CD4-positive, alpha-beta T cell treated with Interleukin-12 subunit alpha and Interleukin-12 subunit beta, for 1 hour (primary cell): Measurements from ENCODE around the gene CPNE5.

Experiments used
- DNase-seq: peaks from one replicate; pipeline ENCODE4 v3.0.0-alpha.2; 2020

Gene CPNE5

DNA sequence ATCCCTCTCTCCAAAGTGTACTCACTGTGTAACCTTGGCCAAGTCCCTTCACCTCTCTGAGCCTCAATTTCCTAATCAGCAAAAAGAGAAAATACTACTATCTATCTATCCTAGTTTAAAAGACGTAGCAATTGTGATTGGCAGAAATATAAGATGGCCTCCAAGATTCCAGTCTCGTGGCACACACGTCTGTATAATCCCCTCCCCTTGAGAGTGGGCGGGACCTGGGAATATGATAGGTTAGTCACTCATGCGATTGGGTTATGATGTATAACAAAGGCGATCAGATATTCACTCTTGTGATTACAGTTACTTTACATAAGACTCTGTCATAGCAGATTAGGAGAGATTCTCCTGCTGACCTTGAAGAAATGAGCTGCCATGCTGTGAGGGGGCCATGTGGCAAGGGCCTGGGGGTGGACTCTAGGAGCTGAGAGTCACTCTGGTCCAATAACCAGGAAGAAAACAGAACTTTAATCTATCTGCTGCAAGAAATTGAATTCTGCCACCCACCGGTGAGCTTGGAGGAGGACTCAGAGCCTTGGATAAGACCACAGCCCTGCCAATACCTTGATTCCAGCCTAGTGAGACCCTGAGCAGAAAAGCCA, 6.0 kb downstream of the CPNE5 start:
- DNase-seq, result no peak

- DNase-seq, result no peak
Measured at GRCh38 chr6:36832313-36832712, 6.9 kb downstream of the CPNE5 start.

DNA sequence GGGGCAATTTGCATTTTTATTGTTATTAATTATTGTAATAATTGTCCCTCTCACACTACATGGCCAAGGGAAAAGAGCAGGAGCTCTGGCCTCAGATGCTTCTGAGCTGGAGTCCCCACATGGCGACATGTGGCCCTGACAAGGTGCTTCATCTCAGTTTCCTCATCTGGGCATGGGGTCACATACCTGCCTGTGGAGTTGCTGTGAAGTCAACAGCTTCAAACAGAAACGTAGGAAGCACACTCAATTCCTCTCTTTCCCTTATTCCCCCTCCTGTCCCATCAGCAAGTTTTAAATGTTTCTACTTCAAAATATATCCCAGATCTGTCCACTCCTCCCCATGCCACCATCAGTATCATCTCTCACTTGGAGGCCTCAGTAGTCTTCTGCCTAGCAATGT, 8.7 kb downstream of the CPNE5 start:
- DNase-seq, result no peak

DNA sequence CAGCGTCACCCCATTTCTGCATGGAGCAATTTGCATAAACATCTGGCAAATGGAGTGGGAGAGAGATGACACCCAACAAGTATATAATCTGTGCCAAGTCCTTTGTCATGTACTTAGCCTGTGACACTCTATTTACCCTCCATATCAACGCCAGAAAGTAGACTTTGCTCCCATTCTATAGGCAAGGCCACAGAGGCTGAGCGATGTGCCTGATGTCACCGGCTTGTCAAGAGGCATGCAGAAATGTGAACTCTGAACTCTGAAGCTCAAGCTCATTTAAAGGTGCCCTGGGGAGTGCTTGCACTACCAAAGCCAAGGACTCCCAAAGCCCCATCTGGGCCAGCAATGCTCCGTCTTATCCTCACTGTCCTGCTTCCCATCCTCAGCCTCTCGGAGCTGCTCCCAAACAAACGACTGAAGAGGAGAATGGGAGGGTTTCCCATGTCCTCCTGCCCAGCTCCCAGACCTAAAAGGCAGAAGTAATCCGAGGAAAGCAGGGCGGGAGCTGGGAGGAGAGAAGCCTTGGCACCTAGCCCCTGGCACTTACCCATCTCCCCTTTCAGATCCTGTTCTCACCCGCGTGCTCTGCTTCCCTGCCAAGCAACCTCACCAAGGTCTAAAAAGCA, 9.2 kb downstream of the CPNE5 start:
- no peak for DNase-seq

DNA sequence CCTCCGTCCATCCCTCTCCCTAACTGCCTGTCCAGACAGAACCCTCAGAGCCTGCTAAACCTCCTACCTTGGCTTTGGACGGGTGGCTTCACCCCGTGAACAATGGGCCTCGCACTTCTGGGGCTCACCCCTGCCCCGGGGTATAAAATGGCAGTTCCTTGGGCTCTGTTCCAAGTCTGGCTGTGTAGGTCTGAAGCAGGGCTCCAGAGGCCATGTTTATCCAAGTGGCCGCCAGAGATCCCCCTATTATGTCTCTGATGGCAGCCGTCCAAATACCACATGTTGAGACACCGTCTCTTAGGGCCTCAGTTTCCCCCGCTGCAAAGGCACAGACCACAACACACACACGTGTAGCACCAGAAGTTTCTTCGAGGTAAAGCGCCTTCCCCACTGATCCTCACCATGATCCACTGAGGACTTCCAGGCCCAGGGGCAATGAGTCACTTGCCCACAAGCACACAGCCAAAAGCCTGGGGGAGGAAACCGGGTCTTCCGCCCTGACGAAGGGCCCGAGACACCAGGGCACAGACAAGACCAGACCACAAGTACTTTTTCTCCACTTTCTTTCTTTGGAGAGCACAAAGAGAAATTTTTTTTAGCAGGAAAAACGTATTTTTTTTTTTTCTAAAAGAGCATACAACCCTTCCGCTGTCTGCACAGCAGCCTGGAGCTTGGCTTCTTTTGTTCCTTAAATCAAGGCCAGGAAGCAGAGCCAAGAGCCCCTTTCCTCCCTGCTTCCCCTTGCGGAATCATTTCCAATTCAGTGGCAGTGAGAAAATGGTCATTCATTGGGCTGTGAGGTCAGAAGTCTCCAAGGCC, 11.8 kb downstream of the CPNE5 start:
- no peak for DNase-seq

GRCh38 chr6:36826520-36827227, 12.6 kb downstream of the CPNE5 start:
- DNase-seq, result no peak

DNA sequence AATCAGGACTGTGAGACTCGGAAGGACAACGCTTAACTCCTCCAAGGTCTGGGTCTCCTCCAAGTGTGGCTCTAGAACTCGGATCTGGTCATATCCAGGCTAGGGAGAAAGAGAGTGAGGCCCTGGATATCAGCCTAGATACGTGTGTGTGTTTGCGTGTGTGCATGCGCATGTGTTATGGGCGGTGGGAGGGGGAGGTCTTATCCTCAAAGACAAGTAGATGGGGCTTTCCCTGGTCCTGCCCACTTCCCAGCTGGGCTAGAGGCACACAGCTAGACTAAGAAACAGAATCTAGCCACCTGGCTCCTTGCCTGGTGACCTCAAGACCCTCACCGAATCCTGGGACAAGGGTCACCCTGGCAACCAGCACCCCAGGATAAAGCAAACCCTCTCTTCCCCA, 13.2 kb downstream of the CPNE5 start:
- DNase-seq, result no peak

DNA sequence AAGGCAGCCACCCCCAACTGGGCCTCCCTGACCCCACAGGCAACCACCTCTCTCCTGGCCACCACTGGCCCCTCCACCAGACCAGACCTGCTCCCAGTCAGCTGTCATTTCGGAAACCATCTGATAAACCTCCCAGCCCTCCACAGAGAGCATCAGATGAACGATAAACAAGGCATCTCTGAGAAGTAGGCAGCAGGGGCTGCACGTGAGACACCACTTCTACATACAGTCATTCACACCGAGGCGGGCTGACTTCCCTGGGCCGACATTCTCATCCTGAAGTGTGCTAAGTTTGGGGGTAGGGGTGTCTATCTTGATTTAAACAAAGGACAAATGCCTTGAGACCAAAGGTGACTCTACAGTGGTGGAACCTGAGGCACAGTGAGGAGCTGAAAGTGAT, 13.8 kb downstream of the CPNE5 start:
- DNase-seq, result no peak

DNA sequence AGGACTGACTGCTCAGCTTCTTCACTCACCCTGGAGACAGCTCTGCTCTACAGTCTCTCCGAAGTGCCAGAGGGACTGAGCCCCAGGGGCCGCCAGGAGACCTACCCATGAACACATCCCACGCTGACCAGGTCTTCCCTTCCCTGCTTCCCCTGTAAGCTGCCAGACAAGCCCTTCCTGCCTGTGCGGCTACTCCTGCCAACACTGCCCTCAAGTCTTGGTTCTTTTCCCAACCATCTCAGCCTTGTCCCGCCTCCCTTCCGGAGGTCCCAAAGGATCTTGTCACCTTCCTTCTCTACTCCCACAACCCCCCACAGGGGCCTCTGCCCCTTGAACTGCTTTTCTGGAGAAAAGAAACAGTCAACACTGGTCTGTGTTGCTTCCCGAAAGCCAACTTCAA, 15.0 kb downstream of the CPNE5 start:
- DNase-seq, result no peak

- DNase-seq, result no peak
Measured at GRCh38 chr6:36823421-36824096, 15.7 kb downstream of the CPNE5 start.

DNA sequence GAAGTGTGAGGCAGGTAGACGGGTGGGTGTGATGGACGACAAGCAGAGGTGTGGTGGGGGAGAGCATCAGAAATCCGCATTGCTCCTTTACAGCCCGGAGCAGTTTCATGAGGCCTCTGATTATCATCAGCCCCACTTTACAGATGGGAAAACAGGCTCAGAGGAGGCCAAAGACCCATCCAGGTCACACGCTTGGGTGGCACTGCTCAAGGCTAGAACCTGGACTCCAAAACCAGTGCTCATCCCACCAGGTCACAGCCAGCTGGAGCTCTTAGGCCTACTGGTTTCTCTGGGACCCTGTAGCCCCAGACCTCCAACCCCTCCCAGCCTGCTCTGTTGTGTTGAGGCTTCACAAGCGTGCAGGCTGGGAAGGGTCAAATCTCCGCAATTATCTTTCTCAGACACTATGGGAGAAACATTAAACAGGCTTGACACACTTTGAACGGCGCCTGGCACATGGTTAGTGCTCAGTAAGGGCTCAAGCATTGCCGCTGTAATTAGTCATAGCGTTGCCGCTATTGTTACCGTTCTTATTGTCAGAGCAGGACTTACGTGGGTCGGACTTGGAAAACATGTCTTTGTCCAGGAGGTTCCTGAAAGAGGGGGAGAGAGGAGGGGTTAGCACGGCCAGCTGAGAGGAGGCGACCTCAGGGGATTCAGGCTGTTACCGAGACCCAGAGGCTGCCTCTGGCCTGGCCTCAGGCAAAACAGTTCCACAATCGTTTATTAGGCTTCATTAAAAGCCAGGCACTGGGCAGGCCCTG, 16.6 kb downstream of the CPNE5 start:
- no peak for DNase-seq

- no peak for DNase-seq
Measured at GRCh38 chr6:36821581-36822335, 17.5 kb downstream of the CPNE5 start.

DNA sequence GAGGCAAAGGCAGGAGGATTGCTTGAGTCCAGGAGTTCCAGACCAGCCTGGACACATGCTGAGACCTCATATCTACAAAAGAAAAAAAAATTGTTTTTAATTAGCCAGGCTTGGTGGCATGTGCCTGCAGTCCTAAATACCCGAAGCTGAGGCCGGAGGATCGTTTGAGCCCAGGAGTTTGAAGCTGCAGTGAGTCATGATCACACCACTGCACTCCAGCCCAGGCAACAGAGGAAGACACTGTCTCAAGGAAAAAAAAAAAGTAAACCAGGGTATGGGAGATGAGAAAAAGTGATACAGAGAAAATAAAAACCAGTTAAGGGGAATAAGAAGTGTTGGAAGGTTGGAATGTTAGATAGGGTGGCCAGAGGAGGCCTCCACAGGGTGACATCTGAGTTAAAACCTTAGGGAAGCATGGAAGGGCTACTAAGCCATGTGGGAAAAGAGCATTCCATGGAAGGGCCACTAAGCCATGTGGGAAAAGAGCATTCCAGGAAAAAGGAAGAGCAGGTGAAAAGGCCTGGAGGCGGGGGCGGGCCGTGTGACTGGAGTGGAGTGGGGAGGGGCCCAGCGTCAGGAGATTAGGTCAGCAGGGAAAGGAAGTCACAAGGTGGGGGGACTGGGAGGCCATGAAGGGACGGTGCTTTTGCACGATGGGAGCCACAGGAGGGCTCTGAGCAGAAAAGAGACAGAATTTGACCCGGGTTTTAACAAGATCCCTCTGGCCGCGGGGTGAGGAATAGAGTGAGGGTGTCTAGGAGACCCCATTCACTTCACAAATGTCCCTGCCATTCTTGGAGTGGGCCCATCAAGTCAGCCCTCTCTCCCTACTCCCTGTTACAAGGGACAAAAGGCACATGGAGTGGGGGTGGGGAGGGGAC, 18.3 kb downstream of the CPNE5 start:
- DNase-seq, result no peak

DNA sequence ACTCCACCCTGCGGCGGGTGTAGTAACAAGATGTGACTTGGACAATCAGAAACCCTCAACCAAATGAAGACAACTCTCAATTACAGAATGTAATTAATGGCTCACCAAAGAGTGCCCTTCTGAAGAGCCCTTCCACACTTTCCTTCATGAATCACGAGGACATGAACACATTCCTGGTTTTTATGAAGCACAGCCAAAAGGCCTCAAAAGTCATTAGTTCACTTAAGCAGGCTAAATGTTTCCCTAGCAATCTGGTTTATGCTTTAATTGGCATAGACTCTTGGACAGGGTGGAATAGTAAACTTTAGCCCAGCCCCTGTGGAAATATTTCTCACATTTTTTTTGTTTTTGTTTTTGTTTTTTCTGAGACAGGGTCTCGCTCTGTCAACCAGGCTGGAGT, 20.5 kb downstream of the CPNE5 start:
- DNase-seq, result no peak

DNA sequence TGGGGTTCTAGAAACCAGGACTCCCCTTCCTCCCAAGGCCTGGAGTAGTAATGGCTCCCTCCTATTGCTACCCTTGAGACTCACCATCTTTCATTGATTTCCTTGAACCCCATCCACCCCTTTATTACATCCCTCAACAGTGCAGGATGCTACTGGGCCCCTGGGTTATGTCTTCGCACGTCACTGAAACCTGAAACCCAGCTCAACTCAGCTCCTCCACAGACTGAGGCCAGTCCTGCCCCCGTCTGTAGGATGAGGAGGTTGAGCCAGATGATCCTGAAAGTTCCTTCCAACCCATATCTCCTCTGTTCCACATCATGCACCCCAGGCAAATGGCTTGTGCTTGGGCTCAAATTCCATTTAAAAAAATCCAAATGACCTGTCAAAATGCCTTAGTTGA, 21.4 kb downstream of the CPNE5 start:
- no peak for DNase-seq

GRCh38 chr6:36817176-36817817, 21.9 kb downstream of the CPNE5 start:
- DNase-seq, result no peak

DNA sequence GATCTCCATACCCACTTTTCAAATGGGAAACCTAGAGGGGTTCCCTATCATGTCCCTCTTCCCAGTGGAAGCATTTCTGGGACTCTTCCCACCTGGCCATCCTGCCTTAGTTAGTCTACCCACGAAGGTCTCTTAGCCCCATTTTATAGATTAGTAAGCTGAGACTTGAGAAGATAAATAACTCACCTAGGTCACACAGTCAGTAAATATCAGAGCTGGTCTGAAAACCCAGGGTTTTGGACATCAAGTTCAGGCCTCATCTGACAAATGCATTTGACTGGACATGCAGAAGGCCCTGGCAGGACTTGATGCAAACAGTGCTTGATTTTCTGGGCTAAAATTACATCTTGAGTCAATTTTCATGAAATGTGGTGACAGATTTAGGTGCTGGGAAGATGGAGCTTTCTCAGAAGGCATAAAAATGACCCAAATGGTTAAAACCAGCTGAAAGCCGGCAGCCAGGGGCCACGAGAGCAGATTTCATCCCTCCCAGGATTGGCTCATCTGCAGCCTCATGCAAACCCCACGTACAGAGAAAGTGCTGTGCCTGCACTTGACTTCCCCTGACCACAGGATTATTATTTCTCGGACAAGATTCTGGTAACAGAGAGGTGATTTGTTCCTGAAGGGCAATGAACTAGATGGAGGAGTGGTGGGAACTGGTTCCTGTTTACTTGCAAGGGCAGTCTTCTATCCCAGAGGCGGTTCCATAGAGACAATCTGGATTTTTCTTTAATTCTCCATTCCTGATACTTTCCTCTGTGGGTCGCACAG, 23.1 kb downstream of the CPNE5 start:
- DNase-seq, result no peak

DNA sequence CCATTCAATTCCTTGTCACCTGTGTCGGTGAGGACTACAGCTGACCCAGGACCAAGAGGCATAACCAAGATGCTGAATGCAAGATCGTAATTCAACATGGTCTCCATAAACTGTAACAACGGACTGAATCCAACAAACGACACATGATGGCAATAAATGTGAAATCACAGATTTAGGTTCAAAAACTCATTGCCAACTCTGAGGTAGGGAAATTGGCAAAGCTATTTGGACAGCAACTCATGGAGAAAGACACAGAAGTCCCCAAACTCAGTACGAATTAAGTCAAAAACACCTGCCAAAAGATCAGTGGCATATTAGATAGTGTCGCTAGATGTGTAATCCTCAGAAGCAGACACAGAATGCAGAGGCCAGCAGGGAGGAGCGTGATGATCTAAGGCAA, 25.0 kb downstream of the CPNE5 start:
- no peak for DNase-seq

DNA sequence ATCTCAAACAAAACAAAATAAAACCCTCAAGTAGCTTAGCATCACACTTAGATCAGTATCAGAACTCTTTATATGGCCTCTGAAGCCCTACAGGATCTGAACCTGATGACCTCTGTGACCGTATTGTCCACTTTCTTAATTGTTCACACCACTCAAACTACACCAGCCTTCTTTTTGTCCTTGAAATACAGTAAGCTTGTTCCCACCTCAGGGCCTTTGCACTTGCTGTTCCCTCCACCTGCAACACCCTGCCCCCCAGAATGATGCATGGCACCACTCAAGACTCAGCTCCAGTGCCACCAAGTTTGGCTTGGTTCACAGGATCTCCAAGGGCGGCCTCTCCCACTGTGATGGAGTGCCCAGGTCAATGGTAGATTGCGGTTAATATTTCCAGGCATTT, 25.7 kb downstream of the CPNE5 start:
- DNase-seq, result no peak
